GM18526 (cell line): ENCODE results near the gene CELF4.

ENCODE experiments used
- POLR2A ChIP-seq: IDR thresholded peaks from 3 replicates; pipeline ENCODE4 v1.6.1; 2011; ENCODE audit not compliant: insufficient read length; ENCODE audit errors: extremely low read depth

Gene CELF4

GRCh38 chr18:37521510-37522465 is 43.8 kb downstream of the CELF4 start:
- no peak for TF ChIP-seq POLR2A

GRCh38 chr18:37520508-37520907 is 45.1 kb downstream of the CELF4 start:
- no peak for TF ChIP-seq POLR2A

- no peak for TF ChIP-seq POLR2A
Measured at GRCh38 chr18:37519510-37520135, 46.0 kb downstream of the CELF4 start.

DNA sequence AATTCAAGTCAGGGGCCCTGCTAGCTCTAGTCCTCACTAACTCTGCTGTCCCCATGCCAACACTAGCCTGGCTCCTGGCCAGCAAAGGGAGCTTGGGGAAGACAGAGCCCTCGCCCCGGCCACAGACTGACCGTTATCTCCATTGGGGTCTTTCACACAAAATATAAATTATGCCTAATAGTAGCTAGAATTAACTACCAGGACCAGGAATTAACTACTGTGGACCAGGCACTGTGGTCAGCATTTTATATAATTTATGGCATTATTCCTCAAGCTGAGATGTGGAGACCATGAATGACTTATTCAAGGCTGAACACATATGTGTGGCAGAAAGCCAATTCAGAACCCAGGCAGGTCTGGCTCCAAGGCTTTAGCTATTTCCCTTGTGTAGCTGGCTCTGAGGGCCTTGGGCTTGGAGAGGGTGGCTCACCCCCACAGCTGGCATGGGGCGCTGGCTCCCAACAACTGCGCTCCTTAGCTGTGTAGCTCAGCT is 49.2 kb downstream of the CELF4 start:
- no peak for TF ChIP-seq POLR2A

DNA sequence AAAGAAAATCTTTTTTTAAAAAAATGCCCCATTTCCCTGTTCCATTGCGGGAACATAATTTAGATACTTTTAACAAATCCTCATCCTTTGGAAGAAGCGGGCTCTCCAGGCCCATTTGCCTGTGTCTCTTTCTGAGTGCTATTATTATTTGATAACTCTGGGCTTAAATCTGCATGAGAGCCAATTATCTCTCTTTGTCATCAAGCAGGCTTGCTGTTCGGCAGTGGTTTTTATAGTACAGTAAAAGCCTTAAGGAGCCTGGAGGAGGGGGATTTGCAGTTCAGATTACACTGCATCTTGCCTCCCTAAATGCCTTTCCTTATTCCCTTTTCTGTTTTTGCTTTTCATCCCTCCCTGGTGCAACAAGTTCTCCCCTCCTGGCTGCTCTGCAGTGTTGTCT is 50.6 kb downstream of the CELF4 start:
- no peak for TF ChIP-seq POLR2A

GRCh38 chr18:37512400-37512799 is 53.2 kb downstream of the CELF4 start:
- TF ChIP-seq POLR2A, result no peak

GRCh38 chr18:37511721-37512298 is 53.8 kb downstream of the CELF4 start:
- TF ChIP-seq POLR2A, result no peak

DNA sequence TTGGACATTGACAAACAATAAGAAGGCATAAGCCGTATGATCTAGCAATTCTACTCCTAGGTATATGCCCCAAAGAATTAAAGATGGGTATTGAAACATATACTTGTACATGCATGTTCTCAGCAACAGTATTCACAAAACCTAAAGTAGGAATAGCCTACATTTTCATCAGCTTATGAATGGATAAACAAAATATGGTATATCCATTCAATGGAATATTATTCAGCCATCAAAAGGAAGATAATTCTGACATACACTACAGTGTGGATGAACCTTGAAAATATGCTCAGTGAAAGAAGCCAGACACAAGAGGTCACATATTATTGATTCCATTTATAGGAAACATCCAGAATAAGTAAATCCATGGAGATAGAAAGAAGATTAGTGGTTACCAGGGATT is 56.0 kb downstream of the CELF4 start:
- TF ChIP-seq POLR2A, result no peak

- TF ChIP-seq POLR2A, result no peak
Measured at GRCh38 chr18:37508207-37508606, 57.4 kb downstream of the CELF4 start.

DNA sequence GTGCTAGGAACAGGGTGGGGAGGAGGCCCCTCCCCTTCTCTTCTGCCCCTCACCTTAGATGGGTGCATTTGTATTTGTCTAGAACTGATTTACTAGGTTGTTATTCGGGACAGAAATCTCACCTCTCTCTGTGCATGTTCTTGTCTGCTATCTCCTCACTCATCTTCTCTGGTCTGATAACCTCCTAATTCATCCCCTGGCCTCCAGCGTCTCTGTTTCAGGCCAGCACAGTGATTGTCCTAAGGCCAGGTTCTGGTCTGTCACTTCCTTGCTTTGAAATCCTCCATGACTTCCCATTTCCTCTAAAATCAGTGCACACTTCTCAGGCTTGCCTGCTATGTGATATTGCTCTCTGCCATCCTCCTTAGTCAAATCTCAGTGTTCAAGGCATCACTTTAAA is 58.4 kb downstream of the CELF4 start:
- TF ChIP-seq POLR2A, result no peak

- TF ChIP-seq POLR2A, result no peak
Measured at GRCh38 chr18:37506001-37506400, 59.6 kb downstream of the CELF4 start.

- TF ChIP-seq POLR2A, result no peak
Measured at GRCh38 chr18:37505321-37505720, 60.3 kb downstream of the CELF4 start.

- no peak for TF ChIP-seq POLR2A
Measured at GRCh38 chr18:37502601-37503000, 63.0 kb downstream of the CELF4 start.

GRCh38 chr18:37502036-37502435 is 63.6 kb downstream of the CELF4 start:
- no peak for TF ChIP-seq POLR2A

DNA sequence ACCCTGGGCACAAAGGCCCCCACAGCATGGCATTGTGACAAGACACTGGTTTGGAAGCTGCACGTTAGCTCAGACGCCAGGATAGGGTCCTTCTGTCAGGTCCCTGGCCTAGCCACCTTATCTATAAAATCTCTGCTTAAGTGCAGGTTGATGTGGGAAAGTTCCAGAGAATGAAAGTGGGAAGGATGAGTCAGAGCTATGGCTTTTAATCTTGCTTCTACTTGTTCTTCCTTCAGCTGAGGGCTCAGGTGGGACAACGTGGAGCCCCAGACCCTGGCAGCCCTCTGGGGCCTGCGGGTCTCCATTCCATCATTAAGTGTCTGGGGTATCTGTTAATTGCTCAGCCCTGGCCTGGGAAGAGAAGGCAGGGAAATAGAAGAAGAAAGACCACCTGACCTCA is 64.5 kb downstream of the CELF4 start:
- TF ChIP-seq POLR2A, result no peak

DNA sequence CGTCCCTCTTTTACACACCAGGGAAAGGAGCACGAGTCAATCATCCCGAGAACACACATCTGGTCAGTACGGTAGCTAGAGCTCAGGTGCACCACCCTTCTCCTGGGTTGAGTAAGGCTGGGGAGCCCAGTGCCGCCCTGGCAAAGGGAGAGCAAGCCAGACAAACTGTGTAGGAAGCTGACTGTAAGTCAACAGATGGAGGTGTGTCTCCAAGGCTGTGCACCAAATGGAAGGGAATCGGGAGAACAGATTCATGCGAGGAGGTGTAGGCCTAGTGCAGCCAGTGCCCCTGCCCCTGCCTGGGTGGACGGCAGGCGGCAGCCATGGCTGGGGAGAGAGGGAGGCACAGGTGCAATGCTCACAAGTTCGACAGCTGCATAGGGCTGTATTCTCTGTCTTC is 65.7 kb downstream of the CELF4 start:
- TF ChIP-seq POLR2A, result no peak
